HG03378 (cell line): Measurements from ENCODE around the gene GRIN1.

Experiments used
- ATAC-seq: cut with Tn5 transposase; IDR thresholded peaks from one replicate; pipeline ENCODE4 v1.9.1; 2021; ENCODE audit warnings: mild to moderate bottlenecking, moderate library complexity; ENCODE audit not compliant: unreplicated experiment

GRIN1 gene

DNA sequence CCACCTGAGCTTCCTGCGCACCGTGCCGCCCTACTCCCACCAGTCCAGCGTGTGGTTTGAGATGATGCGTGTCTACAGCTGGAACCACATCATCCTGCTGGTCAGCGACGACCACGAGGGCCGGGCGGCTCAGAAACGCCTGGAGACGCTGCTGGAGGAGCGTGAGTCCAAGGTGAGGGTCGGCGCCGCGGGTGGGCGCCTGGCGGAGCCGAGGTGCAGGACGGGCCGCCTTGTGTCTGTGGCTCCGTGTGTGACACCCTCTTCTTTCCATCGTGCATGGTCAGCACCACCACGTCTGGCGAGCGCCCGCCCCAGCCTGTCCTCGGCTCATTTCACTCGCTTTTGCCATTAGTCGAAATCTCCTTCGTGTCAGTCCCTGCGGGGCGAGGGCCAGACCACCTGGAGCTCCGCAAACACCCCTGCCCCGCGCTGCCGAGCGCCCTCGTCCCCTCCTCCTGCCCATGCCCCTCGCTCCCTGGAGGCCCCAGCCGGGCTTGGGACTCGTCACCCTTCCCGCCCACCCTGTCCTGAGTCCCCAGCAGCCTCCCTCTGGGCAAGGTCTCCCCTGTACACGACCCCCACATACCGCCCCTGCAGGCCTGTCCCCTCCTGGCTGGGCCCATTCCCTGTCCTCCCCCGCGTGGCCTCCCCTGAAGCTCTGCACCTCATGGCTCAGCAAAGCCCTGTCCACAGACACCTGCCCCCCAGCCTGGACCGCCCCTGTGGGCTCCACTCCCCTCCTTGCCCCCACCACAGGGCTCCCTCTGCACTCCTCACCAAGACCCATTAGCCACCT lies 7.0 kb downstream of the GRIN1 start:
- ATAC-seq, result no peak

- no peak for ATAC-seq
Measured at GRCh38 chr9:137146527-137146918, 7.6 kb downstream of the GRIN1 start.

GRCh38 chr9:137147091-137147792 lies 8.3 kb downstream of the GRIN1 start:
- no peak for ATAC-seq

GRCh38 chr9:137147793-137148160 lies 8.8 kb downstream of the GRIN1 start:
- no peak for ATAC-seq

- no peak for ATAC-seq
Measured at GRCh38 chr9:137148242-137148641, 9.3 kb downstream of the GRIN1 start.

GRCh38 chr9:137148661-137149060 lies 9.7 kb downstream of the GRIN1 start:
- no peak for ATAC-seq

GRCh38 chr9:137149363-137149762 lies 10.4 kb downstream of the GRIN1 start:
- no peak for ATAC-seq

DNA sequence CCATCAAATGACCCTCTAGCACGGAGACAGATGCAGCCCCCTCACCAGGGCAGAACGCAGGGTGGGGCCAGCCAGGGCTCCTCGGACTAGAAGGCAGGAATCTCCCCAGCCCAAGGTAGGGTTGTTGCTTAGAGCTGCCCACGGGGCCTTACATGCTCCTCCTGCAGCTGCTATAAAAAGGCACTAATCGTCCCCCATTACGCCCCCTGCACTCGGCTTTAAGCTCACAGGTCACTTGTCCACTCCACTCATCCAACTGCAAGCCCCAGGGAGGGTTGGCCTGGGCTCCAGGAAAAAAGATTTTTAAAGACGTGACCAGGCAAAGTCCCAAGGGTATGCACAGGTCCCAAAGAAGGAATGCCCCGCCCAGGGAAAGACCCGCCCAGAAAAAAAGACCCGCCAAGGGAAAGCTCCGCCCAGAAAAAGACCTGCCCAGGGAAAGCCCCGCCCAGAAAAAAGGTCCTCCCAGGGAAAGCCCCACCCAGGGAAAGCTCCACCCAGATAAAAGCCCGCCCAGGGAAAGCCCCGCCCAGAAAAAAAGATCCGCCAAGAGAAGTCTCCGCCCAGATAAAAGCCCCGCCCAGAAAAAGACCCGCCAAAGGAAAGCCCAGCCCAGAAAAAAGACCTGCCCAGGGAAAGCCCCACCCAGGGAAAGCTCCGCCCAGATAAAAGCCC lies 11.1 kb downstream of the GRIN1 start:
- ATAC-seq, result no peak

DNA sequence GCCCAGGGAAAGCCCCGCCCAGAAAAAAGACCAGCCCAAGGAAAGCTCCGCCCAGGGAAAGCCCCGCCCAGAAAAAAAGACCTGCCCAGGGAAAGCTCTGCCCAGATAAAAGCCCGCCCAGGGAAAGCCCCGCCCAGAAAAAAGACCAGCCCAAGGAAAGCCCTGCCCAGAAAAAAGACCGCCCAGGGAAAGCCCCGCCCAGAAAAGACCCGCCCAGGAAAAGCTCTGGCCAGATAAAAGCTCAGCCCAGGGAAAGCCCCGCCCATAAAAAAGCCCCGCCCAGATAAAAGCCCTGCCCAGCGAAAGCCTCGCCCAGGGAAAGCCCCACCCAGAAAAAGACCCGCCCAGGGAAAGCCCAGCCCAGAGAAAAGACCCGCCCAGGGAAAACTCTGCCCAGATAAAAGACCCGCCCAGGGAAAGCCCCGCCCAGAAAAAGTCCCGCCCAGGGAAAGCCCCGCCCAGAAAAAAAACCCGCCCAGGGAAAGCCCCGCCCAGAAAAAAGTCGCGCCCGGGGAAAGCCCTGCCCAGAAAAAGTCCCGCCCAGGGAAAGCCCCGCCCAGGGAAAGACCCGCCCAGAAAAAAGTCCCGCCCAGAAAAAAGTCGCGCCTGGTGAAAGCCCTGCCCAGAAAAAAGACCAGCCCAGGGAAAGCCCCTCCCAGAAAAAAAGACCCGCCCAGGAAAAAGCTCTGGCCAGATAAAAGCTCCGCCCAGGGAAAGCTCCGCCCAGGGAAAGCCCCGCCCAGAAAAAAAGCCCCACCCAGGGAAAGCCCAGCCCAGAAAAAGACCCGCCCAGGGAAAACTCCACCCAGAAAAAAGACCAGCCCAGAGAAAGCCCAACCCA lies 11.9 kb downstream of the GRIN1 start:
- ATAC-seq, result no peak

DNA sequence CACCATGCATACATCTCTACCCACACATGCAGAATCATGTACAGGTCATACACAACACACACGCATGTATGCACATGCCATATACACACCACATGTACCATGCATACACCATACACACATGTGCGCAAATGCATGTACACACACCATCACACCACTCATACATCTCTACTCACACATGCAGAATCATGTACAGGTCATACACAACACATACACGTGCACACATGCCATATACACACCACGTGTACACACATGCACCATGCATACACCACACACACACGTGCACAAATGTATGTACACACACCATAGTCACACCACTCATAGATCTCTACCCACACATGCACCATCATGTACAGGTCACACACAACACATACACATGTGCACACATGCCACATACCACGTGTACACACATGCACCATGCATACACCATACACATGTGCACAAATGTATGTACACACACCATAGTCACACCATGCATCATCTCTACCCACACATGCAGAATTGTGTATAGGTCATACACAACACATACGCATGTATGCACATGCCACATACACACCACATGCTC lies 14.0 kb downstream of the GRIN1 start:
- ATAC-seq, result no peak

DNA sequence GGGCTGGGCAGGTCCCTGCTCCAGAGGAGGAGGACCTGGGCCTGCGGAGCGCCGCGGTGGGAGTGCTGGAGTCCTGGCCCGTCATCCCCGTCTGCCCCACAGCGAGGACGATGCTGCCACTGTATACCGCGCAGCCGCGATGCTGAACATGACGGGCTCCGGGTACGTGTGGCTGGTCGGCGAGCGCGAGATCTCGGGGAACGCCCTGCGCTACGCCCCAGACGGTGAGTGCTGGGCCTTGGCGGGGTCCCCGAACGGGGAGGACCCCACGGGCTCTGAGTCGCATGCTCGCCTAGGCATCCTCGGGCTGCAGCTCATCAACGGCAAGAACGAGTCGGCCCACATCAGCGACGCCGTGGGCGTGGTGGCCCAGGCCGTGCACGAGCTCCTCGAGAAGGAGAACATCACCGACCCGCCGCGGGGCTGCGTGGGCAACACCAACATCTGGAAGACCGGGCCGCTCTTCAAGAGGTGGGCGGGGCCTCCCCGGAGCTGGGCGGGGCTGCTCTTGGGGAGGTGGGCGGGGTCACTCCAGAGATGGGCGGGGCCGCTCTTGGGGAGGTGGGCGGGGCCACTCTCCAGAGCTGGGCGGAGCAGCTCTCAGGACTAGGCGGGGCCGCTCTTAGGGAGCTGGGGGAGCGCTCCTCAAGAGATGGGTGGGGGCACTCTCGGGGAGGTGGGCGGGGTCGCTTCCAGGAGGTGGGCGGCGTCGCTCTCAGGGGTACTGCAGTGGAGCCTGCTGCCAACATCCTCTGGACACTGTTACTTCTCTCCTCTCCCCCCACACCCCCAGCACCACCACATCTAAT lies 17.8 kb downstream of the GRIN1 start:
- no peak for ATAC-seq

DNA sequence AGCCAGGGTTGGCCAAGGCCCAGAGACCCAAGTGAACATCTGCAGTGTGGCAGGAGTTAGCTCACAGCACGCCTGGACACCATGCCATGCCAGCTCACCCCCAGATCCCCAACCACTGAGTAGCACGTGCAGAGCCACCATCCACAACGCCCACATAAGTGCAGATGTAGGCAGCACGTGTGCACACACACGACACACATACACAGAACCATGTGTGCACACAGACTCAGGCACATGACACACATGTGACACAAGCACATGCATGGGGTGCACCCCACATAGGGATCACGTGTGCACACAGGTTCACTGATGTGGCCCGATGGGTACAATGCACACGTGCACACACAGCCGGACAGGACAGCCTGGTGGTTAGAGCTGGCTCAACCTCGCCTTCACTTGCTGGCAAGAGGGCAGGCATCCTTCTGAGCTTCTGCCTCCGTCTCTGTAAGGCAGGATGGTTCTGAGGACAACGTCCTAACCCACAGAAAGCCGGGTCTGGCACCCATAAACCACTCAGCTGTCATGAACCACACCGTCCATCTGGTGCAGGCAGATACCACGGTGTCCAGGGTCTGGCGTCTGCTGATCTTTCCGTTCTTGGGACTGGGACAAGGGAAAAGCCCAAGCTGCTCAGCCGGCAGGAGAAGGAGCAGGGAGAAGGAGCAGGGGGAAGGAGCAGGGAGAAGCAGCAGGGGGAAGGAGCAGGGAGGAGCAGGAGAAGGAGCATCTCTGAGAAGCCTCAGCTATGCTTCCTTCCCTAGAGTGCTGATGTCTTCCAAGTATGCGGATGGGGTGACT lies 18.9 kb downstream of the GRIN1 start:
- ATAC-seq, result no peak

DNA sequence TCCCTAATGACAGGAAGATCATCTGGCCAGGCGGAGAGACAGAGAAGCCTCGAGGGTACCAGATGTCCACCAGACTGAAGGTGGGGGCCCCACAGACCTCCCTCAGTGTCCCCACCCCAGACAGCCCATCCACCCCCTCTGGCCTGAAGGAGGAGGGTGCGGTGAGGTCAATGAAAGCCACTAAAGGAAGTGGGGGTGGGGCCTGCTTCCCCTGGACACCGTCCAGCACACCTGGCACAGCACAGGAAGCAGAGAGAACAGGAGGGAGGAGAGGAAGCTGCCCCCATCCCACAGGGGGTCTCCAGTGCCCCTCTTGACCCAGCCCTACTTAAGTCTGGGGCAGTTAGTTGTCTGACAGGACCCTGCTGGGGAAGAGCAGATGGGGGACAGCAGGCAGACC lies 19.7 kb downstream of the GRIN1 start:
- no peak for ATAC-seq

- no peak for ATAC-seq
Measured at GRCh38 chr9:137159105-137160053, 20.4 kb downstream of the GRIN1 start.

- no peak for ATAC-seq
Measured at GRCh38 chr9:137160054-137160425, 21.1 kb downstream of the GRIN1 start.

- ATAC-seq, result no peak
Measured at GRCh38 chr9:137160716-137161557, 22.0 kb downstream of the GRIN1 start.
